BLaER1 (cell line): Measurements from ENCODE around the gene PFKP.

Experiments
- H3K27ac ChIP-seq: shearing (Covaris generic); formaldehyde crosslinking; 2 replicates; pipeline ENCODE4 v1.8.1; 2022
- H3K27me3 ChIP-seq: shearing (Covaris generic); formaldehyde crosslinking; 2 replicates; pipeline ENCODE4 v1.8.1; 2022
- H3K36me3 ChIP-seq: shearing (Covaris generic); formaldehyde crosslinking; 2 replicates; pipeline ENCODE4 v1.8.1; 2022
- H3K4me1 ChIP-seq: shearing (Covaris generic); formaldehyde crosslinking; 2 replicates; pipeline ENCODE4 v1.8.1; 2022
- H3K4me2 ChIP-seq: shearing (Covaris generic); formaldehyde crosslinking; 2 replicates; pipeline ENCODE4 v1.8.1; 2022
- H3K4me3 ChIP-seq: shearing (Covaris generic); formaldehyde crosslinking; 2 replicates; pipeline ENCODE4 v1.8.1; 2022
- H3K9ac ChIP-seq: shearing (Covaris generic); formaldehyde crosslinking; 2 replicates; pipeline ENCODE4 v1.8.1; 2022
- H3K9me3 ChIP-seq: shearing (Covaris generic); formaldehyde crosslinking; 2 replicates; pipeline ENCODE4 v1.8.1; 2022
- H4K20me1 ChIP-seq: shearing (Covaris generic); formaldehyde crosslinking; 2 replicates; pipeline ENCODE4 v1.8.1; 2022
- Cebpa-rat ChIP-seq: shearing (Covaris generic); IDR thresholded peaks from 2 replicates; pipeline ENCODE4 v1.8.1; 2022

PFKP gene

DNA sequence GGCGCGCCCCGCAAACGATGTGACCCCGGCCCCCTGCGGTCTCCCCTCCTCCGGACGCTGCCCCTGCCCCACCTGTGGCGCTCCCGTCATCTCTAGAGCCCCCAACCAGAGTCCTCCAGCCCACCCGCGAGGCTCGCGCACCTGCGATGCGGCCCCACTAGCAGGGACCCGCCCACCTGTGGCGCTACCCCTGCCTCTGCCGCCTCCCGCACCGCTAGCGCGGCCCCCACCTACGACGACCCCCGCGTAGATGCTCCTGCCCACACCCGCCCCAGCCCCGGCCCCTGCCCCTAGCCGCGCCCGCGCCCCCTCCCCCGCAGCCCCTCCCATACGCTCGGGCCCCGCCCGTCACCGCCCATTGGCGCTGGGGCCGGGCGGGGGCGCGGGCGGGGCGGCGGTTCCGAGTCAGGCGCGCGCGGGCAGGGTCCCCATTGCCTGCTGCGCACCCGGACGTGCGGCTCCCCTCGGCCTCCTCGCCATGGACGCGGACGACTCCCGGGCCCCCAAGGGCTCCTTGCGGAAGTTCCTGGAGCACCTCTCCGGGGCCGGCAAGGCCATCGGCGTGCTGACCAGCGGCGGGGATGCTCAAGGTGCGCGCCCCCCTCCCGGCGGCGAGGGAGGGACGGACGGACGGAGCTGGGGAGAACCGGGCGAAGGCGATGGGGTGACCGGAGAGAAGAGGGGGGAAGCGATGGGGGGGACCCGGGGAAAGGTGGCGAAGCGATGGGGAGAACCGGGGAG, at the start of gene PFKP:
TSS of gene PFKP (plus strand) at position 431 of the 741 bp plus-strand sequence. CDS start at position 479, 48 bp downstream.
- H3K27ac ChIP-seq: peak within 1 kb of the TSS; percentile 91

DNA sequence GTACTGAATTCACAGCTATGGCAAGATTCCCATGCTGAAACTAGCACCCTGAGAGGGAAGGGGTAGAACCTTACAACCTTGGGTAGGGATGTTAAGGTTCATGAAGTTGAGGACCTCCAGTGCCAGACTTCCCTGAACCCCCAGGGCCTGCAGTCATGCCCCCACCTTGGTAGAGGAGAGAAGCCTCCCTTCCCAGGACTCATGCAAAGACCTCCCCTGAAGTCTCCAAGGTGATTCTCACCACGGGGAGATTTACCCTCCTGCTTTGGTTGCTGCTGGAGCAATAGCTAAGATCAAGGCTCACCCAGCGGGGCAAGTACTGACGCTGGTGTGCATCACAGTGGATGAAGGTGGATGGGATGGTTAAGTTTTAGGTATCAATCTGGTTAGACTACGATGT, 49.1 kb upstream of the PFKP start:
- Histone ChIP-seq H3K9me3 (no peaks in the 10 kb centered on the region; the same call in 1 of the 2 replicates), H3K27me3 (no peaks in the 10 kb centered on the region), H3K9ac (no peak overlapping the region), H3K4me3 (no peak overlapping the region), H3K4me2 (no peak overlapping the region), H3K36me3 (no peaks in the 10 kb centered on the region), H3K4me1 (no peaks in the 10 kb centered on the region), H4K20me1 (no peaks in the 10 kb centered on the region), H3K27ac (no peak overlapping the region)
- TF ChIP-seq Cebpa-rat: no peak

More for the DNA sequence above, at the start of gene PFKP:
- Histone ChIP-seq H3K36me3 (peaks cover 24% of the 10 kb centered on the region), H3K9ac (peak within 1 kb of the TSS; percentile 91), H3K9me3 (no peaks in the 10 kb centered on the region), H3K4me3 (peak within 1 kb of the TSS; percentile 98), H3K27me3 (peaks cover 15% of the 10 kb centered on the region; the same call in 1 of the 2 replicates), H3K4me2 (peak within 1 kb of the TSS; percentile 95), H4K20me1 (peaks cover 63% of the 10 kb centered on the region), H3K4me1 (peaks cover 67% of the 10 kb centered on the region)
- no peak for TF ChIP-seq Cebpa-rat

DNA sequence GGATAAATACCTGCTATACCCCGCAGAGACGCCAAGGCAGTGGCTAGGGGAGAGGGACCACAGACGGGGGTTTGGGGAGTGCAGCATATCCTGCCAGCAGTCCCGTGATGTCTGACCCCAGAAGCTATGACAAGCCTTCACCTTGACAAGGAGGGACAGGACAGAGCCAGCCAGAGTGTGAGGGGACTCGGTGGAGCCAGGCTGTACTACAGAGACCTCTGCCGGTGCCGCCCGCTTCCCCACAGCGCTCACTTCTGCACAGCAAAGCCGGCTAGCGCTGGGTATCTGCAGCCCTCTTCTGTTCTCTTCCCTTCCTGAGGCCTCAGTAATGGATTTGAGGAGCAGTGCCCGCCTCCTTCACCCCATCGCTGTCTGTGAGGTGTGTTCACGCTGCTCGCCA, 47.0 kb upstream of the PFKP start:
- no peak overlapping the region for H3K4me3 ChIP-seq
- no peak overlapping the region for H3K27ac ChIP-seq
- no peak overlapping the region for H3K9ac ChIP-seq
- no peak for TF ChIP-seq Cebpa-rat
- no peaks in the 10 kb centered on the region for H3K4me1 ChIP-seq
- no peaks in the 10 kb centered on the region for H3K36me3 ChIP-seq
- H4K20me1 ChIP-seq: no peaks in the 10 kb centered on the region
- H3K27me3 ChIP-seq: no peaks in the 10 kb centered on the region
- peaks cover 4% of the 10 kb centered on the region; the same call in 1 of the 2 replicates for H3K9me3 ChIP-seq
- H3K4me2 ChIP-seq: no peak overlapping the region

DNA sequence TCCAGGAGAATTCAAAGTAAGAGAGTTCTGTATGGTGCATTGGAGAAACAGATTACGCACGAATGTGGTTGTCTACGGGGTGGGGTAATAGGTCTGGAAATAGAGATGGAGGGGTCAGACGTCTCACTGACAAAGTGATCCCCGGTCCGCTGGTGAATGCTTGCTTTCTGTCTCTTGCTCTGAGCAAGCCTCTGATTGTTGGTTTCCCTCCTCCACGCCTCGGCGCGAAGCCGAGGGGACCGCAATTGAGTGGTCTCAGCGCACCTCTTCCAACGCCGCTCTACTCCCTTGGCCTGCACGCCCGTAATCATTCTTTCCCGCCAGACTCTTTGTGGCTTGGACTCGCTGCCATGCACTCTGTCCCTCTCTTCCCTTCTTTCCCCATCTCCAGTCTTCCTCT, 46.5 kb upstream of the PFKP start:
- peaks cover 4% of the 10 kb centered on the region; the same call in 1 of the 2 replicates for H3K9me3 ChIP-seq
- no peak for TF ChIP-seq Cebpa-rat
- no peak overlapping the region for H3K27ac ChIP-seq
- H3K9ac ChIP-seq: no peak overlapping the region
- no peaks in the 10 kb centered on the region for H4K20me1 ChIP-seq
- no peak overlapping the region for H3K4me2 ChIP-seq
- H3K4me1 ChIP-seq: no peaks in the 10 kb centered on the region
- H3K4me3 ChIP-seq: no peak overlapping the region
- H3K36me3 ChIP-seq: no peaks in the 10 kb centered on the region
- no peaks in the 10 kb centered on the region for H3K27me3 ChIP-seq

DNA sequence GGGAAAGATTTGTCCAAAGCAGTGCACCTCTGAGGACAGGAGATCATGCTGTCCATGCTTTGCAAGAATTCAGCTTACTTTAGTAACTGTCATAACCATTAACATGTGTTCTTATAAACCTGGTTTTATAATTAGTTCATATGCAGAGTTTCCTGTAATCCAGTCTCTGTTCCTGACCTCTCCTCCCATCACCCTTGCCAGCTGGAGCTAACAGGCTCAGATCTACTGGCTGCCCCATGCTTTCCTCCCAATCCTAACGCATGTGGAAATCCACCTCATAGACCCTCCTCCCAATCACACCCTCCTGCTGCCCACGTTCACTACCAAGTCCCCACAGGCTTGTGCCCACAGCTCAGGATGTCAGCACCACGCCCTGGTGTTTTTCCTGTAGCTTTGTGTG, 45.3 kb upstream of the PFKP start:
- no peak for TF ChIP-seq Cebpa-rat
- Histone ChIP-seq H4K20me1 (no peaks in the 10 kb centered on the region), H3K4me2 (no peak overlapping the region), H3K36me3 (no peaks in the 10 kb centered on the region), H3K4me1 (no peaks in the 10 kb centered on the region), H3K9me3 (peaks cover 4% of the 10 kb centered on the region; the same call in 1 of the 2 replicates), H3K4me3 (no peak overlapping the region), H3K27ac (no peak overlapping the region), H3K9ac (no peak overlapping the region), H3K27me3 (no peaks in the 10 kb centered on the region)

DNA sequence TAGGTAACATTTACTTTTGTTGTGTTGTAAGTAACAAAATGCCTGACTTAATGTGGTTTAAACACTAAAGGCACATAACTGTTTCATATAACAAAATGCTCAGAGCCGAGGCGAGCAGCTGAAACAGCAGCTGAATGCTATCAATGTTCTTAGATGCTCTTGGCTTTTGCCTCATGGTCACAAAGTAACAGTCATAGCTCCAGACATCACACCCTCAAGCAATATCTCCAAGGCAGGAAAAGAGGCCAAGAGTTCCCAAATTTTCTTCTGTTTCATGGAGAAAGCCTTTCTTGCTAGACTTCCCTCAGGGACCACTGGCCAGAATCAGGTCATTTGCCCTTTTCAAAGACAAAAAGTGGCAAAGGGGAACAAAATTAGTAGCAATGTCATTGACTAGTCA, 43.5 kb upstream of the PFKP start:
- H3K9ac ChIP-seq: no peak overlapping the region
- TF ChIP-seq Cebpa-rat: no peak
- H3K36me3 ChIP-seq: no peaks in the 10 kb centered on the region
- no peak overlapping the region for H3K4me3 ChIP-seq
- no peak overlapping the region for H3K4me2 ChIP-seq
- H3K27ac ChIP-seq: no peak overlapping the region
- no peaks in the 10 kb centered on the region for H4K20me1 ChIP-seq
- no peaks in the 10 kb centered on the region for H3K27me3 ChIP-seq
- H3K9me3 ChIP-seq: peaks cover 4% of the 10 kb centered on the region; the same call in 1 of the 2 replicates
- no peaks in the 10 kb centered on the region for H3K4me1 ChIP-seq

DNA sequence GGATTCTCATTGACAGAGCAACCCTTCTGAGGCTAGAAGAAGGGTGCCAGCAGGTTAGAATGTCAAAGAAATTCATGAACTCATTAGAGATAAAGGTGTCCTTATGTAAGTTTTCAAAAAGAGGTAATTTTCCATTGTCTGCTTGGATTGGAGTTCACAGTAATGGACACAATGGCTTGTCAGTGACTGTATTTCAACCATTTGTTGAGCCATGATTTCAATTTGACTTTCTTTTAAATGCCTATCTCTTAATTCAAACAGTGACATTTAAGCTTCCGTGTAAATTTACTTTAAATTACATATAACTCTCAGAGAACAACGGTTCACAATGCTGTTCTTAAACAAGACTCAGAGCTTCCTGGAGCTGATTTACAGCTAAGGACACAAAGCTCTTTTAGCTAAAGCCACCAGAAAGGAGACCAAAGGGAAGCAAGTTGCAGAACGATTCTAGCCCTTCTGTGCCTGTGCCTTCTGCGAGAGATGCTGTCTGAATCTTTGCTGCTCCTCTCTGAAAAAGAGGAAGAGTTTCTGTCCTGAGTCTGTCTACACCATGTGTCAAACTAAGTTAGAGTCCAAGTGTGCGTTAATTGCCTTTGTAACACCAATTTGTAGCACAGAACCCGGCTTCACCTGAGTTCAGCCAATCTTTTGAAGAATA, 42.2 kb upstream of the PFKP start:
- Histone ChIP-seq H4K20me1 (no peaks in the 10 kb centered on the region), H3K4me3 (no peak overlapping the region), H3K4me2 (no peak overlapping the region), H3K36me3 (no peaks in the 10 kb centered on the region), H3K9ac (no peak overlapping the region), H3K4me1 (no peaks in the 10 kb centered on the region), H3K9me3 (peaks cover 4% of the 10 kb centered on the region; the same call in 1 of the 2 replicates), H3K27me3 (no peaks in the 10 kb centered on the region), H3K27ac (no peak overlapping the region)
- TF ChIP-seq Cebpa-rat: no peak

DNA sequence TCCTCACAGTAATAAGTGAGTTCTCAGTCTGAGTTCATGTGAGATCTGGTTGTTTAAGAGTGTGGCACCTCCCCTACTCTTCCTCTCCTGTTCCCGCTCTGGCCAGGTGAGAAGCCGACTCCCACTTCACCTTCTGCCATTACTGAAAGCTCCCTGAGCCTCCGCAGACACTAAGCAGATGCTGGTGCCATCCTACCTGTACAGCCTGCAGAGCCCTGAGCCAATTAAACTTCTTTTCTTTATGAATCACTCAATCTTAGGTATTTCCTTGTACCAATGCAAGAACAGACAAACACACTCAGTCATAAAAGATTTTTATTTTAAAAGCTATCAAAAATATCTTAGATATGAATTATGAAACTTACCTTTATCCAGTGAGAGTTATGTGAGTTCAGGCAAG, 39.5 kb upstream of the PFKP start:
- H3K27me3 ChIP-seq: no peaks in the 10 kb centered on the region
- no peak overlapping the region for H3K9ac ChIP-seq
- no peak for TF ChIP-seq Cebpa-rat
- 0 out of 2 replicates have a peak, but pooled peaks cover 4% of the 10 kb centered on the region for H3K9me3 ChIP-seq
- H3K27ac ChIP-seq: no peak overlapping the region
- no peaks in the 10 kb centered on the region for H4K20me1 ChIP-seq
- no peaks in the 10 kb centered on the region for H3K4me1 ChIP-seq
- H3K4me2 ChIP-seq: no peak overlapping the region
- no peak overlapping the region for H3K4me3 ChIP-seq
- H3K36me3 ChIP-seq: no peaks in the 10 kb centered on the region

DNA sequence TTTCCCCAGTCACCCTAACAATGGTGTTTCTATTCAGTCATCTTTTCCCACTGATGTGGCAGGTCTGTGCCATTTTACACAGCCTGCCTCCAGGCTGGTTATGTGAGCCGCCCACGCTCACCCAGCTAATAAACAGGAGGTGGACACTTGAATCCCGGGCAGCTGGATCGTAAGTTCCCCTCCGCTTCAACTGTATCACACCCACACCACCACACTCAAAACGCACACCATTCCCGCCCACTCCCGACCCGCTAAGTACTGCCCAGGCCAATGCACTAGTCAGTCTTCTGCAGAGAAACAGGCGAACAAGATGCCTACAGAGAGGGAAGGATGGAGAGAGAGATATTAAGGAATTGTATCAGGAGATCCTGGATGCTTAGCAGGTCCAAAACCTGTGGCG, 38.9 kb upstream of the PFKP start:
- no peaks in the 10 kb centered on the region for H3K27me3 ChIP-seq
- H3K4me1 ChIP-seq: no peaks in the 10 kb centered on the region
- no peak overlapping the region for H3K4me2 ChIP-seq
- no peak overlapping the region for H3K9ac ChIP-seq
- TF ChIP-seq Cebpa-rat: no peak
- 0 out of 2 replicates have a peak, but pooled peaks cover 4% of the 10 kb centered on the region for H3K9me3 ChIP-seq
- H3K4me3 ChIP-seq: no peak overlapping the region
- H3K36me3 ChIP-seq: no peaks in the 10 kb centered on the region
- H3K27ac ChIP-seq: no peak overlapping the region
- H4K20me1 ChIP-seq: no peaks in the 10 kb centered on the region

DNA sequence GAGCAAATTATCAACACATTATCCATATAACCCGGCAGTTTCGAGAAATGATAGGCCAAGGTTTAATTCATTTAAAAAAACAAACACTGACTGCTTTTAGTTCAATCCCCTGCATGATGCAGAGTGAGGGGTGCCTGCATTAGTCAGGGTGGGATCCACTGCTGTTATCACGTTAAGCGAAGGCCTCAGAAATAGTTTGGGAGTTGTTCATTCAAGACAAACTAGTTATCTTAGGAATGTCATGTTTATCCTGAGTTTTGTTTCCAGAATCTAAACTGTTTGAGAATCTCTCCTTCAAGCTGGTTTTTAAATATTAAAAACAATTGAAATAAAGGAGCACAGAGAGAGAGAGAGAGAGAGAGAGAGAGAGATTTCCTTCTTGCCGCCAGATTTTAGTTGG, 36.6 kb upstream of the PFKP start:
- no peaks in the 10 kb centered on the region for H3K9me3 ChIP-seq
- H3K27ac ChIP-seq: no peak overlapping the region
- H4K20me1 ChIP-seq: no peaks in the 10 kb centered on the region
- no peak for TF ChIP-seq Cebpa-rat
- H3K4me1 ChIP-seq: peaks cover 2% of the 10 kb centered on the region
- H3K9ac ChIP-seq: no peak overlapping the region
- no peak overlapping the region for H3K4me3 ChIP-seq
- no peaks in the 10 kb centered on the region for H3K27me3 ChIP-seq
- H3K36me3 ChIP-seq: no peaks in the 10 kb centered on the region
- H3K4me2 ChIP-seq: no peak overlapping the region
